Neural cell (in vitro differentiated cells): ENCODE data around the gene MSI2. TPM values are rescaled to one million over a fixed set of nuclear protein-coding genes. Genes with fewer than 3 reads are reported as not detected.

Experiments
- H2AFZ ChIP-seq: fragments of 200-600, 300-800 bp; sonication (generic), shearing (Covaris generic); 2 replicates; pipeline ENCODE4 v1.6.0; 2014; ENCODE audit warnings: low read depth, mild to moderate bottlenecking, antibody characterized with exemption, low read length, moderate library complexity
- H3F3A ChIP-seq: fragments of 200-600 bp; shearing (Covaris generic); 2 replicates; pipeline ENCODE4 v1.6.1; 2016; ENCODE audit warnings: mild to moderate bottlenecking, moderate library complexity, mixed read lengths, antibody characterized with exemption, low read length; ENCODE audit not compliant: insufficient read depth, poor library complexity, severe bottlenecking
- H3K27ac ChIP-seq: fragments of 200-600, 300-800 bp; sonication (generic), shearing (Covaris generic); 2 replicates; pipeline ENCODE4 v1.5.1; 2014; ENCODE audit warnings: mild to moderate bottlenecking, low read length, moderate library complexity
- H3K27me3 ChIP-seq: fragments of 300-800, 200-600 bp; sonication (generic), shearing (Covaris generic); 2 replicates; pipeline ENCODE4 v1.6.0; 2014; ENCODE audit warnings: mild to moderate bottlenecking, low read depth, low read length, moderate library complexity; ENCODE audit not compliant: insufficient read depth
- H3K36me3 ChIP-seq: fragments of 300-800, 200-600 bp; sonication (generic), shearing (Covaris generic); 2 replicates; pipeline ENCODE4 v1.5.1; 2014; ENCODE audit warnings: mild to moderate bottlenecking, antibody characterized with exemption, low read length, moderate library complexity; ENCODE audit not compliant: insufficient read depth
- H3K4me2 ChIP-seq: fragments of 300-800, 200-600 bp; sonication (generic), shearing (Covaris generic); 2 replicates; pipeline ENCODE4 v1.6.0; 2014; ENCODE audit warnings: mild to moderate bottlenecking, low read length
- H3K4me3 ChIP-seq: fragments of 300-800, 200-600 bp; sonication (generic), shearing (Covaris generic); 2 replicates; pipeline ENCODE4 v1.5.1; 2014; ENCODE audit warnings: mild to moderate bottlenecking, low read length, moderate library complexity
- H3K79me2 ChIP-seq: fragments of 200-600 bp; shearing (Covaris generic); replicated peaks from 2 replicates; pipeline ENCODE4 v1.6.0; 2014; ENCODE audit warnings: mild to moderate bottlenecking, low read length, moderate library complexity; ENCODE audit not compliant: insufficient read depth
- H3K9ac ChIP-seq: fragments of 300-800, 200-600 bp; sonication (generic), shearing (Covaris generic); 2 replicates; pipeline ENCODE4 v1.6.1; 2016; ENCODE audit warnings: mild to moderate bottlenecking, low read length, mixed read lengths
- H3K9me2 ChIP-seq: fragments of 200-600 bp; shearing (Covaris generic); 2 replicates; pipeline ENCODE4 v1.6.1; 2016; ENCODE audit warnings: mild to moderate bottlenecking, low read length, mixed read lengths; ENCODE audit not compliant: insufficient read depth
- H3K9me3 ChIP-seq: fragments of 200-600, 300-800 bp; sonication (generic), shearing (Covaris generic); 2 replicates; pipeline ENCODE4 v1.6.1; 2016; ENCODE audit warnings: mild to moderate bottlenecking, mixed run types, low read length, moderate library complexity, mixed read lengths
- H4K20me1 ChIP-seq: fragments of 200-600 bp; shearing (Covaris generic); 2 replicates; pipeline ENCODE4 v1.6.1; 2016; ENCODE audit warnings: mild to moderate bottlenecking, mixed run types; ENCODE audit not compliant: insufficient read depth
- CTCF ChIP-seq: fragments of 450-650 bp; IDR thresholded peaks from 2 replicates; pipeline ENCODE4 v1.5.1; 2014; ENCODE audit warnings: antibody characterized with exemption, mild to moderate bottlenecking, moderate library complexity; ENCODE audit not compliant: poor library complexity, severe bottlenecking
- EP300 ChIP-seq: fragments of 450-650 bp; conservative IDR thresholded peaks from 2 replicates; pipeline ENCODE4 v1.6.1; 2014; ENCODE audit warnings: antibody characterized with exemption, mild to moderate bottlenecking, moderate library complexity; ENCODE audit not compliant: poor library complexity, severe bottlenecking
- EZH2 ChIP-seq: fragments of 200-600, 300-800 bp; shearing (Covaris generic), sonication (generic); IDR thresholded peaks from 2 replicates; pipeline ENCODE4 v1.6.1; 2014; ENCODE audit warnings: antibody characterized with exemption, low read length, borderline replicate concordance, mild to moderate bottlenecking; ENCODE audit not compliant: insufficient read depth, poor library complexity, severe bottlenecking
- MXI1 ChIP-seq: fragments of 450-650 bp; conservative IDR thresholded peaks from 2 replicates; pipeline ENCODE4 v1.6.1; 2014; ENCODE audit warnings: antibody characterized with exemption, mild to moderate bottlenecking; ENCODE audit not compliant: poor library complexity, severe bottlenecking
- POLR2AphosphoS5 ChIP-seq: IDR thresholded peaks from 2 replicates; pipeline ENCODE4 v1.6.1; 2012
- RAD21 ChIP-seq: fragments of 450-650 bp; conservative IDR thresholded peaks from 2 replicates; pipeline ENCODE4 v1.6.1; 2014; ENCODE audit warnings: antibody characterized with exemption, mild to moderate bottlenecking, moderate library complexity
- REST ChIP-seq: IDR thresholded peaks from 2 replicates; pipeline ENCODE4 v1.6.1; 2012; ENCODE audit warnings: borderline replicate concordance
- SMC3 ChIP-seq: fragments of 450-650 bp; conservative IDR thresholded peaks from 2 replicates; pipeline ENCODE4 v1.6.1; 2014; ENCODE audit warnings: antibody characterized with exemption, mild to moderate bottlenecking, moderate library complexity; ENCODE audit not compliant: poor library complexity
- TAF1 ChIP-seq: IDR thresholded peaks from 2 replicates; pipeline ENCODE4 v1.6.1; 2012; ENCODE audit warnings: low read depth
- polyA plus RNA-seq: library from polyadenylated mRNA; depleted of rRNA; stranded (reverse); fragments of >200 nt; gene quantifications from 2 replicates; pipeline ENCODE4 v1.2.3, GENCODE V29; 2014

MSI2 gene
- polyA plus RNA-seq, 1 donor from 2014 or later, result 61.4 TPM

GRCh38 chr17:57595947-57596695 is 339.8 kb downstream of the MSI2 start:
- H3K27ac ChIP-seq, result no peak overlapping the region
- no peak overlapping the region for H3K4me3 ChIP-seq
- H3K9me3 ChIP-seq, result no peaks in the 10 kb centered on the region
- H3K9ac ChIP-seq, result no peak overlapping the region
- H3K36me3 ChIP-seq, result no peaks in the 10 kb centered on the region
- no peak overlapping the region for H3K4me2 ChIP-seq
- no peaks in the 10 kb centered on the region for H3K9me2 ChIP-seq
- H4K20me1 ChIP-seq, result no peaks in the 10 kb centered on the region
- H3F3A ChIP-seq, result no peaks in the 10 kb centered on the region
- TF ChIP-seq REST, result no peak
- TF ChIP-seq MXI1, result no peak
- TF ChIP-seq EZH2, result no peak
- TF ChIP-seq TAF1, result no peak
- TF ChIP-seq CTCF, result no peak
- TF ChIP-seq POLR2AphosphoS5, result no peak
- no peak for TF ChIP-seq EP300
- TF ChIP-seq SMC3, result no peak
- H3K27me3 ChIP-seq, result no peaks in the 10 kb centered on the region
- H3K79me2 ChIP-seq, result peaks cover 3% of the 10 kb centered on the region
- no peak overlapping the region for H2AFZ ChIP-seq

GRCh38 chr17:57597101-57597500 is 340.8 kb downstream of the MSI2 start:
- H3K4me2 ChIP-seq, result no peak overlapping the region
- H3K9me2 ChIP-seq, result no peaks in the 10 kb centered on the region
- no peak overlapping the region for H3K4me3 ChIP-seq
- H3K79me2 ChIP-seq, result peaks cover 3% of the 10 kb centered on the region
- no peaks in the 10 kb centered on the region for H3K36me3 ChIP-seq
- H3F3A ChIP-seq, result no peaks in the 10 kb centered on the region
- no peak overlapping the region for H2AFZ ChIP-seq
- no peak for TF ChIP-seq TAF1
- no peak for TF ChIP-seq RAD21
- no peak for TF ChIP-seq EP300
- TF ChIP-seq REST, result no peak
- no peak for TF ChIP-seq SMC3
- TF ChIP-seq MXI1, result no peak
- TF ChIP-seq CTCF, result no peak
- H3K9me3 ChIP-seq, result no peaks in the 10 kb centered on the region
- no peak overlapping the region for H3K27ac ChIP-seq
- H3K9ac ChIP-seq, result no peak overlapping the region
- H4K20me1 ChIP-seq, result no peaks in the 10 kb centered on the region
- H3K27me3 ChIP-seq, result no peaks in the 10 kb centered on the region
